NCI-H345 (cell line): ENCODE data around the gene CMSS1.

Source experiments
- DNase-seq: peaks from one replicate; lab custom pipeline; 2025; lab: John Stamatoyannopoulos, UW

Gene CMSS1

DNA sequence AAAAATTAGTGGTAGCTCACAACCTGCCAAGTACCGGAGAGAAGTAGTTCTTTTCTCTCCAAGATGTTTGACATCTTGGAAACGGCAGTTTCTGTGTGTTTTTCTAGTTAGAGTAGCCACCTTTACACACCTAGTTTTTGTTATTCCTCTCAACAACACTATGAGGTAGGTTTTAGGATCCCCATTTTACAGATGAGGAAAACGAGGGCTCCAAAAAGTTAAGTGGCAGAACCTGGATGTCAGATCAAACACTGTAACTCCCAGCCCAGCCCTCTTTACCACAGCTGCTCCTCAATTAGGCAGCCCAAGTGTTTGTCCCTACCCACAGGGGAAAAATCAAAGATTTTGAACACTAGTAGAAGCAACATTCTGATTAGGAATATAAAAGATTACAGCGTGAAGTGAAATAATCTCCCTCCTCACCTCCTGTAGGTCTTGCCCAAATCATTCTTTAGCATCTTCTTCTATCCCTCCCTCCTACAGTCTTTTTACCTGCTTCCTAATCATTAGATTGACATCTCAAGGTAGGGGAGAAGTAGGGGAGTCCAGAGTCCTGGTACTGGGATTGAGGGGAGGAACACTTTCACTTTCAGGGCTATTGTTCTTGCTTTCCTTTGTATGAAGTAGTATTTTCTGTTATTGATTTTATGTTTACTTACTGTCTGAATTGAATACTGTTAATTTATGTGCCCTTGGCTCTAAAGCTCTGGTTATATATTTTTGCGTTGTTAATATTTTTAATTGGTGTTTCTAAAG, 142.6 kb downstream of the CMSS1 start:
- DNase-seq = no peak

DNA sequence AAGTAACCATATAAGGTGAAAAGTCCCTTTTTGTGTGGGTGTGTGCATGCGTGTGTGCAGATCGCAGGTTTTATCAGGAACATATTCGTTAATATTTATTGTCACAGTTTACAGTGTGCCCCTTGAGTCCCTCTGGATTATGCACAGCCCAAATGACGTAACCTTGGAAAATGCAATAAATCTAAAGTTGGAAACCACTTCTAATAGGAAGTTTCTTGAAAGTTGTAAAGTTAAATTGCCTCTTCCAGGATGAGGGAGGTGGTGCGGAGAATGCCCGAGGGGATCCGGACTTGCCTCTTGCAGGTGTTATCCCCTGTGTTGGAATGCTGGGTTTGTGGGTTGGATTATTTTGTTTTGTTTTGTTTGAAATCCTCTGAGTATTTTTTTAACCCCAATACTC, 143.3 kb downstream of the CMSS1 start:
- DNase-seq = no peak

DNA sequence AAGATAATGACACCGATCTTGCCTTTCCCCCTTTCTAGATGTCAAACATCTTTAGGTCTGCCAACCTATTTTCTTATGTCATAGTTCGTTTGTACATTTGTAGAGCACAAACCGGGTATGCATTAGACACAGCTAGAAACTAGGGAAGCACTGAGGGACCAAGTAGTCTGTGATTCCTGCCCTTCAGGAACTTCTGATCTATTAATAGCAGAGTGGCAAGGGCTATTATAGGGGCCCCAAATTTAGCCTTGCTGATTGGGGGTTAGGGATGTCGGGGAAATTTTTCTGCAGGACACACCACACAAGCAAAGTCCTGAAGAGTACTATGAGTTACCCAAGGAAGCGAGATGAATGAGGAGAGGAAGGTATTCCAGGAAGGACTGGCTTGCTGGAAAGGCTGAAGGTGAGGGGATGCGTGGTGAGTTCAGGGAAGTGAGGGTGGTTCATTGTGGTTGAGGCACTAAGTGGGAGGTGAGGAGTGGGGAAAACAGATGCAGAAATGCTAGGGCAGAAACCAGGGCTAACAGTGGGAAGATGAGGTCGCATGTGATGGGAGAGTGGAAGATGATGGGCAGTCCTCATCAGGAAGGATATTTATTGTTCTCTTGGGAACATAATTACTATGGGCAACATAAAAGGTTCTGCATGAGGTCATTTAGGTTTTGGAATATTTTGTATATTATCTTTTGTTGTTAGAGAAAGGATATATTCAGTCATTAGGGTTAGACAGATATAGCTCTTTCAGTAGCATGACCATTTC, 144.3 kb downstream of the CMSS1 start:
- DNase-seq = no peak

DNA sequence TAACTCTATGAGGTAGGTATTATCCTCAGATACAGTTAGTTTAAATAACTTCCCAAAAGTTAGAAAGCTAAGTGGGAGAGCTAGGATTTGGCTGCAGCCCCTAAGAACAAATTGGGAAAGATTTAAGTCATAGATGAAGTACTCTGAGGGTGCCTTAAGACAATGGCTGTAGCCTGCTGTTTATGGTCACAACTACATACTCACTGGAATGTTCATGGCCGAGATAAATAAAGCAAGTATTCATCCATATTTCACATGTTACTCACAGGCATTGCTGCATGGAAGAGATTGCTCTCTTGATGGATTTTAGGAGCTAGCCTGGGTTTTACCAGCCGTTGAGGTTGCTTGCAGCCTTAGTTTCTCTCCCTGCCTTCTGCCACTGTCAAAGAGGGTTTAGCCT, 145.0 kb downstream of the CMSS1 start:
- DNase-seq = no peak

DNA sequence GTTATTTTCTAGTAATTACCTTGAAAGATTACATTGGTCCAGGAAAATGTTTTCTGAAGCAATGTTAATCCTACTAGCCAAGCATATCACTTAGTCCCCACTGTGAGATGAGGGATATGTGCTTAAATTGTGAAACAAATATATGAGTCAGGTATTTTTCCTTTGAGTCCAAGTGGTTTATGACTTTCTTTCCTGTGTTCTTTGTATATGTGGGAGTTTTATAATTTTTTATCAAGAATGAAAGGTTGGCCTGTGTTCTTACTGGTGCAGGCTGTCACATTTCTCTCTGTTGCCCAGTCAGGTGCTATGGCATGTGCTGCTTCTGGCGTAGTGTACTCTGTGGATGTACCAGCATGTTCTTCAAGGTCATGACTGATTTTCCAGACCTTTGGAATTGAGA, 147.4 kb downstream of the CMSS1 start:
- DNase-seq = no peak

DNA sequence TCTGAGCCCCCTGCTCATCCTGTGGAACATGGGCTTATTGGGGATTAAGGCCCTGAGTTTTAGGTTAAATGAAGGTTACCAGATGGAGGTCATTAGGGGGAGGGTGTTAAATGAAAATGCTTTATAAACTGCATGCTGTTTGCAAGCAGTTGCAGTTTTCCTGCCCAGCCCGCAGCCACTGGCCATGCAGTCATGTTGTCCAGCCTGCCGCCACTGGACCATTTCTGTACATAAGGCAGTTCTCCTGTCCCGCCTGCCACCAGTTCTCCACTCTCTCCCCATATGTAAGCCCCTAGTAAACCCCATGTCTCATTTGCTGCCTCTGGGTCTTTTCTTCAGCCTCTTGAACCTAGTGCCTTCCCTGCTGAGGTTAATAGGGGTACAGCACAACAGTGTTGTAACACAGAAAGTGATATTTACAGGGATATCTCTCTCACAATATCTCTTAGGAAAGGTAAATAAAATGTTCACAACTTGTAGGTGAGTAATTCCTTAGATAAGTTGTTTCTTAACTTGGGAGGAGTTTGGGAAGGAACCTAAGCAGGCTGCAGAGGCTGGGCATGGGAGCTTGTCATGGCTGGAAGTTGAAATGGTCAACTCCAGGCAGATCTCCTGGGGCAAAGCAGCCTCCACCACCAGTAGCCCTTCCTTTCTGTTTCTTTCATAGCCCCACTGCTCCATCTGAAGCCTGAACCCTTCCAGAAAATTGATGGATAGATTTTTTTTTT, 148.2 kb downstream of the CMSS1 start:
- no peak for DNase-seq

DNA sequence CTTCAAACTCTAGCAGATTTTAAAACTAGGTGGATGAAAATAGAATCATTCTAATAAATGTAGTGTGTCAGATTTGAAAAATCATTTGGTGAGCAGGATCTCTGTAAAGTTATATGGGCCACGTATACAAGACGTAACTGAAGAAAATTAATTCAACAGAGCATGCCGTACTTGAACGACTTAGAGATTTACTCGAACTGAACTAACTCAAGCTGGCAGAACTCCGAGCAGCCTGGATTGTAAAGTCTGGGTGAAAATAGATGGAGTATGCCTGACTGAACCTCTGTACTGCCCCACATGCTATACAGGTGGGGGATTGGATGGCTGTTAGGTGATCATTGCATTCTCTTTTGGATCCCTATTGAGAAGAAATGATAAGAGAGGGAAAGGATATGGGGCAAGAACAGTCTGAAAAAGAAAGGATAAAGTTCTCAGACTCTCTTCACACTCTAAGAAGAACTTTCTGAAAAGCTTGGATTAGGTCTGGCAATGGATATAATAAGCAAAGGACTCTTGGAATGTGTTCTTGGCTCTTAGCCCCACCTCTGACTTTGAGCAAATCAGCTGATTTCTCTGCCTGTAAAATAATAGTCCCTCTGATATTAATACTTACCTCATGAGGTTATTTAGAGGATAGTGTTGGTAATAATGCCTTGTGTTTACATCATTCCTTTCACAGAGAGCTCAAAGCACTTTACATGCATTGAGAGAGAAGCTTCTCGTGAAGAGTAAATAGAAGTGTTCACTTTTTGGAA, 149.2 kb downstream of the CMSS1 start:
- no peak for DNase-seq

DNA sequence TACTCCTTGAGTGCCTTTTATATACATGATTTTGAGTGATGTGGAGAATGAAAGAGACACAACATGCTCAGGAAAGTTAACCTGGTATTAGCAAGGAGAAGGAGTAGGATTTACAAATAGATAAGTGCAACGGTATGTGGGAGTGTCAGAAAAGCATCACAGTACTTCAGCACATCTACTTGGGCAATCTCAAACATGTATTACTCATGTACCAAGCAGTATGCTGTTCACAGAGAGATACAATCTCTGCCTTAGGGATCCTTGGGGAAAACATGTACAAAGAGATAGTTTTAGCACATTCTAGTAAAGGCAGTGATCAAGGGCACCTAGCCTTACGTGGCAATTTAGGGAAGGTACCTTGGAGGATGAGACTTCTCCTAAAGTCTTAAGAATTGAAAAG, 150.1 kb downstream of the CMSS1 start:
- no peak for DNase-seq

DNA sequence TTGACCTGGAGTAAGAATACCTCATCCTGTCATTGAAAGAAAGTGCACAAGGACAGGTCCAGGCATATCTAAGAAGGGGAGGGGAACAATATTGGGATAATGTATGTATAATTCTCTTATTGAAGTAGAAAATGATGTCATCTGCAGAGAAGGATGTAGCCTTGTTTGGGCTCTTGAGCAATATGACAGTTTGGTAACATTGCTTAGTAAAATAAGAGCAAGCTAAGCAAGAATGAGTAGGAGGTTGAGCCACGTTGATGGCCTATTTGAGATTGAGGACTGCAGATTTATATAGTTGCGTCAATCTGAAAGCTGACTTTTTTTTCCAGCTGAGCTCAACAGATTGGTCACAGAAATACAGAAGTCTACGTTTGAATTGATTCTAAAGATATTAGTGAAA, 151.5 kb downstream of the CMSS1 start:
- DNase-seq = no peak

DNA sequence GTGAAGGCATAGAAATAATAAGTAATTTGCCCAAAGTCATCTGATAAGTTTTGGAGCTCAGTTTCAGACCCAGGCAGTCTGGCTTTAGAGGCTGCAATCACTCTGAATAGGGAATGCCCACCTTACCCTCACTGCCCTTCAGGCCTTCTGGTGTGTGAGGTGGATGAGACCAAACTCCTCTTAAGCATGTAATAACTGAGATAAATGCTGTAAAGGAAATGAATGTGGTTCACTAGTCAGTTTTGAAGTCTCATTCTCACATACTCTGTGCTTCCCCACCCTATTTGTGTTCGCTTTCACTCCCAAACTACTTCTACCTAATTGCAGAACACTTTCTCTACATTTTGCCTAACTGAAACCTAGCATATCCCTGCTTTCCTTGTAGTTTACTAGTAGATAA, 152.5 kb downstream of the CMSS1 start:
- no peak for DNase-seq

DNA sequence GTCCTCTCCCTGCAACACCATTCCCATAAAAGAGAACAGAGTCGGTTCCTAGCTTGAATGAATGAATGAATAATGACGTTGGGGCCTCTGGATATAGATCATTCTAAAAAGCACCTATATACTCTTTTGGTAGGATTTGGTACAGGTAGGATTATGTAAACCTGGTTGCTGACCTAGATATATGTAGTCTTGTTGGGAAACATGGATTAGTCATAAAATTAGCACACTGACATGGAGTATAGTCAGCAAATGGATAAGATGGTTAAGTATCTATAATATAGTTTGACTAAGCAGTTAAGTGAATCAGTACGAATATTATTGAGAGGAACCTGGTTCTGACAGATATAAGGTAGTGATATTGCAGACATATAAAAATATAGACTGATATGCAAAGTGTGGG, 154.1 kb downstream of the CMSS1 start:
- DNase-seq = no peak

DNA sequence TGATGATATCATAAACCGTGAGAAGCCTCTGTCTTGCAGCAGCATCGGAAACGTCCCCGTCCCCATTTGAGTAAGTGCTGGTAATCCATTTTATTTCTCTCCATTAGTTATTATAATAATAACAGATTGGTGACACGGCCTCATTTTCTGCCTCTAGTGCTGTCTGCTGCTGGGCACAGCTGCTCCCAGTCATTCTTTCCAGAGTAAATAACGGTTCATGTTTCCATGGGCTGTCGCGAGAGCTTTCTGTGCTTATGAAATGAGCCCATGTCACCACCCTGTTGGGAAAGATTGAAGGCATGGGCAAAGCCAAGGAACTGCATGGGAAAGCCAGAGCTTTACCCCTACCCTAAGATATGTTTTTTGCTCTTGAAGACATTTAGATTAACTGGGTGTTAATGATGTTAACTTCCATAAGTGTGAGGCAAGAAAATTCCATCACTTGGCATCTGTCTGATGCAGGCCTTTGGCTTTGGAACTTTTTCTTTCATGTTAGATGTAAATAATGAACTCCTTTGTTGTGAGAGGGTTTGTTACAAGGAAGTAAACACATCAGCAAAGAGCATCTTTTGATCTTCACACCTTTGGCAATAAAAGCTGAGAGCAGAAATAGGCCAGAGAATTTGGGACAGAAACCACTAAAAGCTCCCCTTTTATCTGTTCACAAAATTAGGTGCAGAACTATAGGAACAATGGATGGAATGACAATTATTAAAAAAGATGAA, 154.9 kb downstream of the CMSS1 start:
- DNase-seq = no peak

DNA sequence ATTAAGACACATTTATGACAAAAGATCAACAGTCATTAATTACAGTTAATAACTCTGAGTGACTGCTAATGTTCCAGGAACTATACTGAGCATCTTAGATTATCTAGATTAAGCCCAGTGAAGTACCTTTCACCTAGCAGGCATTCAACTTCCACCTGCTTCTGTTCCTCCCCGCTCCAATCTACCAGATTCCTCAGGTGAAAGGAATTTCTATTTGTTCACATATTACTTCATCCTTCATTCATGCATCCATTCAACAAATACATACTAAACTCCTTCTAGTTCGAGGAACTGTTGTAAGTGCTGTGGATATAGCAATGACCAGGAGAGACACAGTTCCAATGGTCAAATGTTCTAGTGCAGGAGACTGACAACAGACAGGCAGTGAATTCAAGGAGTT, 157.3 kb downstream of the CMSS1 start:
- no peak for DNase-seq

DNA sequence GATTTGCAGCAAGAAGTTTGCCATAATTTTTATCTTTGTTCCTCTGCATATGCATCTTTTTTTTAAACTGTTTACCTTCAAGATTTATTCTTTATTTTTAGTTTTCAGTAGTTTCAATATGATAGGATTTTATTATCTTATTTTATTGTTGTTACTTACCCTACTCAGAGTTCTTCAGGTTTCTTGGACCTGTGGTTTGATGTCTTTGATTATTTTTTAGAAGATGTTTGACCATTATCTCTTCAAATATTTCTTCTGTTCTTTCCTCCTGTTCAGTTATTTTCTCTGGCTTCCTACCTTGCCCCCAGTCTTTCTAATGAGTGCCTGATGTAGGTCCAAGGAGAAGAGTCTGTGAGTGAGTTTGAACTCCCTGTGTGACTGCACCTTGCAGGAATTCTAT, 158.9 kb downstream of the CMSS1 start:
- no peak for DNase-seq

DNA sequence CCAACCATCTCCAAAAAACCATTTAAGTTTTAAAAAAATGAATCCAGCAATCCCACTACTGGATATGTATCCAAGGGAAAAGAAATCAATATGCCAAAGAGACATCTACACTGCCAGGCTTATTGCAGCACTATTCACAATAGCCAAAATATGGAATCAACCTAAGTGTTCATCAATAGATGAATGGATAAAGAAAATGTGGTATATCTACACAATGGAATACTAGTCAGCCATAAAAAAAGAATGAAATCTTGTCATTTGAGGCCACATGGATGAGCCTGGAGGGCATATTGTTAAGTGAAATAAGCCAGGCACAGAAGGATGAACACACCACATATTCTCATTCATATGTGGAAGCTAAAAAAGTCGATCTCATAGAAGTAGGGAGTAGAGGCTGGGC, 160.6 kb downstream of the CMSS1 start:
- no peak for DNase-seq

DNA sequence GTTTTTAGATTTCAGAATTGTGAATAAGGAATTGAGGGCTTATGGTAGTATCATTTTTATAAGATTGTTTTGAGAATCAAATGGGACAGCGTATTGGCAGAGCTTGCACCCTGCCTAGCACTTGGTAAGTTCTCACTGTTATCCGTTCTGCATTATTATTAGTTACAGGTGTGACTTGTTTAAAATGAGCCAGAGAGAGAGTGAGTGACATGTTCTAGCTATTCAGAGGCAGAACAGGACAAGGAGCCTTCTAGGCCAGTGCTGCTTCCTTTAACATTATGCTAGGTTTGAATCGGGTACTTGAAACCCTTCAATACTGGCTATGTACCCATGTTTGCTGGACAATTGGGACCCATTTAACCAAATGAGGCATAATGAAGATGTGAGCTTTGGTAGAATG, 162.9 kb downstream of the CMSS1 start:
- DNase-seq = no peak

DNA sequence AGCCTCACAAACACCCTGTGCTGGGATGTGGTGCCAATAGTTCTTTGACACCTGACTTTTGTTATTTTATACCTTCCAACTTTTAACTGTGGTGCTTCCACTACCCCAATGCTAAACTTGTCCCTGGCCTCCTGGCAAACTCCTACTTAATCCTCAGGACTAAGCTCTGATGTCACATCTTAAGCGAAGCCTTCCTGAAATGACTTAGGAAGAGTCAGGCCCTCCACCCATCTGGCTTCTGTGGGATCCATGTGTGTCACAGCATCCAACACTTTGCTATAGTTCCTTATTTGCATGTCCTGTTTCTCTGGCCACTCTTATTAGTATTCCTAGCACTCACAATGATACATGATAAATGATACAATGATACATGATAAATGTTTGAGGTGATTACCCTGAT, 163.5 kb downstream of the CMSS1 start:
- no peak for DNase-seq

DNA sequence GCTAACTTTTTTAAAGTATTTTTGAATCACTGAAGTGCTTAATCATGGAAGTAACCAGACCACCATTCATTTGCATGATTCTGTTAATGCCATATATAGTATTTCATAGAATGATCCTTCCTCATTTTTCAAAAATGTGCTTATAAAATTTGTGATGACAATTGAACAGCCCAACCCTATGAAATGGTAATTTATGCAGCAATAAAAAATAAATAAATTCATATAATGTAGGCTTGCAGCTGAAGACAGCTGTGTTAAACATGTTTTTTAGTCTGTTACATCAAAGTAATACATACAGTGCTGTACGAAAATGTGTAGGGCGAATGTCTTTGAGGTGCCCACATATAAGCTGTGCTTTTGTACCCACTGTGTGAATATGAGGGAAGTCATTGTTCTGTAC, 165.0 kb downstream of the CMSS1 start:
- no peak for DNase-seq

DNA sequence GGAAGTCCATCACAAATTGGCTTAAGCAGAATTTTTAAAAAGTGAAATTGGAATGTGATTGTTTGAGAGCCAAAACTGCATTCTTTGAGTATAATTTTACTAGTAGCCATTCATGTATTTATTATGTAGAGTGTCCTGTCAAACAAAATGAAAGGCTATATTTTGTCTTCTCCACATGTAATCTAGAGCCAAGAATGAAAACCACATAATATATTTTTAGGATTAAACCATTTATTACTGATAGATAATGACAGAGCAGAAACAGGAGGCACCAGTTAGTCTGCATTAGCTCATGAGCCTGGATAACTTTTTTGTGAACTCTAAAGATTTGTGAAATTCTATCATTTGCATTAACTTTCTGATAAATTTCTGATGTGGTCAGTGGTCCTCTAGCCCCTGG, 166.5 kb downstream of the CMSS1 start:
- DNase-seq = no peak

DNA sequence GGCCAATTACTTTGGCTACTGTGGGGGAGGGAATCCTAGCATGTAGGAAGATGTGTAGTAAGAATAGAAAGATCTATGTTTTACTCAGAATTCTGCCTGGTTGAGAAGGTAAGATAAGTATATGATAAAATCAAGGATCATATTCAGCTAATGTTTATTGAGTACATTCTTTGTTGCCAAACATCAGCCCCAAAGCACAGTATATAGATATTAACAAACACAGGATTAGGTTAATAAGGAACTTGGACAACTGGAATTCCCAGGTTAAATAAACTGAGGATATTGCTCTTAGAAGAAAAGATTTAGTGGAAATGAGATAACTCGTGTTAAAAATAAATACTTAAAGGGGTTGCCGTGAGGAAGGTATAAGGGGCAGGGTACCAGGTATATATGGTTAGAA, 167.0 kb downstream of the CMSS1 start:
- no peak for DNase-seq

DNA sequence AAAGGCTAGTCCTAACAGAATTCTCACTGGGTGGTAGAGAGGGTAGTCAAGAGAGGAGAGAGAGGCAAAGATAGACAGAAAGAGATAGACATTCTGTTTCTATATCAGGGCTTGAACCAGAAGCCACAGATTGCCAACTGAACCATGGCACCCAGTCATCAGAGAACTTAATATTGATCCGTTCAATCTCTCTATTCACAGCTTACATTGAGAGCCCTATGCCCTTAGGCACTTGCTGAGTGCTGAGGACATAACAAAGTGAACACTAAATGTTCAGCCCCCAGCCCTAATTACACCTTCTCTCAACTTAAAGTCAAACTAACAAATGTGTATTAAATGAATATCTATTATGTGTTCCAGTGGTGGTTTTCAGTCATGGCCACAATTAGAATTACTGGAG, 172.5 kb downstream of the CMSS1 start:
- peak; percentile 22 for DNase-seq

DNA sequence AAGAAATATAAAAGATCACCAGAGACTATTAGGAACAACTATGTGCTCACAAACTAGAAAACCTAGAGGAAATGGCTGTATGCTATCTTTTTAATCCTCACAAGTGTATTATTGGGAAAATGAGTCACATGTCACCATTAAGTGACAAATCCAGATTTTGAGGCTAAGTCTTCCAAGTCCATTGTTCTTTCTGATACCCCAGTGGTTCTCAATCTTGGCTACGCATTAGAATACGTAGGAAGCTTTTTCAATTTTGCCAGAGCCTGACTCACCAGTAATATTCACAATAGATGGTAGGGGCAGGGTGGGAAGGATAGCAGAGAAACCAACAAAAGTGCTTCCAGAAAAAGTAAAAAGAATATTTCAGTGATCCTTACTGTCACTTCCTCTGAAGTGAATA, 179.6 kb downstream of the CMSS1 start:
- no peak for DNase-seq
